Dedifferentiated amniotic fluid mesenchymal stem cell (primary cell): ENCODE data around the gene PTGR3.

Source experiments
- DNase-seq: peaks from one replicate; pipeline ENCODE4 v3.0.0-alpha.2; 2016; ENCODE audit errors: extremely low spot score

PTGR3 gene

DNA sequence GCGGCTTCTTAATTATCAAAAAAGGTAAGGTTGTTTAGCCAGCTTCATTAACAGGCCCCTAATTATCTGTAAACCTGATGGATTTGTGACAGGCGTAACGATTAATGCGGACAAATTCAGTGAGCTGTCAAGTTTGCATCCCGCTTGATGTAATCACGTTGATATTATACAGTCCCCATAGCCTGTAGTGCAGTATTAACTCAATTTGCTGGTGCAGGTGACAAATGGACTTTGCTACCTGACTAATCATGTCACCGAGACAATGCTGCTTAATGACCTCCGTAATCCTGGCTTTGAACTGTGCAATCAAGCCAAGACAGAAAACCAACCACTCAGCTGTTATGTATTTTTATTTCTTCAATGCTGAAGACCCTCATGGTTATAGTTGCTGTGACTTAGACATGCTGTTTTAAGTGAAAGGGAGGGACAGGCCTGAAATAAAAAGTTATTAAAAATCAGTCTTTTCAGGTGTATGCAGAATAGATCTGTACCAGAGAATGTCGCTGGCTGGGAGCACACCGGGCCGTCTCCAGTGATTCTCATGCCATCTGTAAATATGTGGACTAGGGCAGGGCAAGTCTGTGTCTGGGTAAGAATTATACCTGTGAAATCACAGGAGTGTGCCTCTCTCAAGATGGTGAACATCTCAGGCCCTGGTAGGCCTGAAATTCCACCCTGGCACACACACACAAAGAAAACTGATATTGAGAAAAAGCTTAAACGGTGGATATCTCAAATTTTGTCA, 6.0 kb upstream of the PTGR3 start:
- no peak for DNase-seq

DNA sequence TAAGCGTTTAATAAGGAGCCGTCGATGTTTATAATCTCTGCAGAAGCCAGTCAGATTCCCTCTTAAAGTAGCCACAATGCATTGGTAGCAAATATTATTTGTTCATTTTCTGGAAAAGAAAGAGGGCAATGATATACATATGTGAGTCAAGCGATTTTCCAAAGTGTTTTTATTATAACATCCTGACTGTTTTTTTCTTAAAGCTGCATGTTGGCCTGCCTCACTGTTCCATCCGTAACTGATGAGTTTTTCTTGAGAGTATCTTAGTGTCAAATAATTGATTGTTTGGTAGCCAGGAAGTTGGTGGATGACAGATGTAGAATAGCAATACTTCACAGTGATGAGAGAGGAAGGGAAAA, 5.4 kb upstream of the PTGR3 start:
- no peak for DNase-seq

DNA sequence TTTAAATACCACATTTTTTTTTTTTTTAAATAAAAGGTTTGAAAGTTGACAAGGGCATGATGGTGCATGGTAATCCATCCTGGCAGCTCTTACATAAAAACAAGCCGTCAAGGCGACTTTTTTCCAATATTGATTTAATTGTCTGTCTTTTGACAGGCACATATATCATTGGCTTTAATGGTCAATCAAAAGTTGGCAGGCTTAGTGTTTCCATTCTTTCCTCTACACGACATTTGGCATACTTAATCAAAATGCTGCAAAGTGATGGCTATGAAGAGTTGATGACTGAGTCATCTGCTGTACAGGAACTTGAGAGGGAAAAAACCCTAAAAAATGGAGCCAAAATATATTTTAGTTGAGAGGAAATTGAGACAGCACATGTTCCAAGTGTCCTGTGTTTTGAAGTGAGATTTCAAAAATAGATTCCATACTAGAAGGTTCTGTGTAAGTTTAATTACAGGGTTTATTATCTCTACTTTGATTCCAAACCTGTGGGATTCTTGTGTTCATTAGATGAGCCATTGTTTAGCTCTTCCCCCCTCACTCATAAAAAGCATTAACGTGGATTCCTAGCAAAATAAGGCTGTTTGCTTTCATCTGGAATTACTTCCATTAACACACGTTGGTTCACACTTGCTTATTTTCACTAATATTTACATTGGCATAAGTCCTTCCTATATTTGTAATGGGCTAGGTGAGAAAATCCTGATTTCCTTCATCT, 4.8 kb upstream of the PTGR3 start:
- no peak for DNase-seq

DNA sequence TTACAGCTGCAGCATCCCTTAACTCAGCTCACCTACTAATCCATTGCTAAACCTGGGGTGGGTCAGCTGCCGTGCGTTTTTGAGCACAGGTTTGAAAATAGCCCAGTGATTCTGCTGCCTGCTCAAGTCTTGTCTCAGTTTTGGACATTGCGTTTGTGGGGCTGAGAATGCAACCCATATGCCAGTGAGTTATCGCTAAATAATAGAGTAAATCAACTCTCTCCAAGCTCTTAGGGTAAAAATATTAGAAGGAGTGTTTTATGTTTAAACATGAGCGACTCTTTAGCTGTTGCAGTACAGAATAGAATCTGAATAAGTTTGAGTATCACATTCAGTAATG, 3.8 kb upstream of the PTGR3 start:
- DNase-seq: no peak

DNA sequence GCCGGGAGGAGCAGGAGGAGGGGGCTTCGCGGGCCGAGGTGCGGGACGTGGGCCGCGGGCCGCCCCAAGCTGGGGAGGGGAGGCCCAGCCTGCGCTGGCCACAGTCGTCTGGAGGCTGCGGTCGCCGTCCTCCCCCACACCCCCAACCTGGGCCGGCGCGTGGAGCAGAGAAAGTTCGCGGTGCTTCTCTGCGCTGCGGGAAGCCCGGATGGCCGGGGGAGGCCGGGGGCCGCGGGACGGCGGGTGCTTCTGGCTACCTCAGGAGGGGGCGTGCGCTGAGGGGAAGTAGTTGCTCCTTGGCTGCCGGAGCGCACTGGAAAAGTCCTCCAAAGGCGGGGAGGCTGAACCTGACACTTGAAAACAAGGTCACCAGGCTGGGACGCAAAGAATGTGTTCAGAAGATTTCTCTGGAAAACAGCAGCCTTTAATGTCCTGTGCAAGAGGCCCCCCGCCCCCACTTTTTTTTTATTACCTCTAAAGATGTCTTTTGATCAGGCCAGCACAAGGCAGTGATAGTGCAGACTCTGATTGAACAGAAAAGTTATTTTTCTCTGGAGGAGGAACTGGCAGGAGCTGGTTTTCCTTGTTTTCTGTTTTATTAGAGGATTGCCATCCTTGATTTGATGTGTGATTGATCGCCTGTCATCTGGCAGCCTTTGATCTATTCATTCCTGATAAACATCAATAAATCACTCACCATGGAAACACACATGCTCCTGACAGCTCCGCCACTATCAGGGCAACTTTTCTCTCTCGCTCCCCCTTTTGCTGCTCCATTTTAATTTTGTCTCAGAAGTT, 3.2 kb upstream of the PTGR3 start:
- DNase-seq: no peak

DNA sequence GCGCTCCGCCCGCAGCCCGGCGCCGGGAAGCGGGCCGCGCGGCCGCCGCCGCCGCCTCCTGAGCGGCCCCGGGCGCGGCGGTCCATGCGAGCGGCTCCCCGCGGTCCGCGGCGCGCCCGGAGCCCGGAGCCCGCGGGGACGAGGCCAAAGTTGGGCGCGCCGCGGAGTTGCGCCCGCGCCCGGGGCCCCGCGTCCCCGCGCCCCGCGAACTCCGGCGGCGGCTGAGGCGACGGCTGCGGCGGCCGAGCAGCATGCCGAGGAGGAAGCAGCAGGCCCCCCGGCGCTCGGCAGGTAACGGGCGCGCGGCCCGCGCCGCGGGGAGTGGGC, 2.6 kb upstream of the PTGR3 start:
- no peak for DNase-seq

DNA sequence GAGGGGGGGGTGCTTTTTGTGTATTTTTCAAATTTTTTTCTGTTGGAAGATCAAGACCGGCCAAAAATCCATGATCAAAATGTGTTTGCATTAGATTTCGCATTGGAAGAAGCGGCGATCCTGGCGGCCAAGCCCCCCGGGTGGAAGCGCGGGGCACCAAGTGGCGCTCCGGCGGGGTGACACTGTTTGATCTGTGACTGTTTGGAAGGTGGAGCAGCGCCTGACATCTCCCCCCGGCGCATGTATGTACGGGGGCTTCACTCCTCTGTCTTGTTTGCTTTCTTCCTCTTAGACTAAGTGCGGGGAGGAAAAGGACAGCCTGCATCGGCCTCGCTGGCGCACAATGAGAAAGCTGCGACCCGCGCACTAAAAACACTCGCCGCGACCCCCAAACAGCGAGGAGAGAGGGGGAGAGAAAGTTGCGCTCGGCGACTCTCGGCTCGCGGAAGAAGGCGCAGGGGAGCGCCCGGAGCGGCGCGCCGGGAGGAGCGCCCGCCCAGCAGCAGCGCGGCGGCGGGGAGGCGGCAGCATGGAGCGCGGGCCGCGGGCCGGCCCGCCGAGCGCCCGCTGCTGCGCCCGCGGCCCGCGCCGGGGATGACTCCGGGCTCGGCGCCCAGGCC, 2.2 kb upstream of the PTGR3 start:
- no peak for DNase-seq

DNA sequence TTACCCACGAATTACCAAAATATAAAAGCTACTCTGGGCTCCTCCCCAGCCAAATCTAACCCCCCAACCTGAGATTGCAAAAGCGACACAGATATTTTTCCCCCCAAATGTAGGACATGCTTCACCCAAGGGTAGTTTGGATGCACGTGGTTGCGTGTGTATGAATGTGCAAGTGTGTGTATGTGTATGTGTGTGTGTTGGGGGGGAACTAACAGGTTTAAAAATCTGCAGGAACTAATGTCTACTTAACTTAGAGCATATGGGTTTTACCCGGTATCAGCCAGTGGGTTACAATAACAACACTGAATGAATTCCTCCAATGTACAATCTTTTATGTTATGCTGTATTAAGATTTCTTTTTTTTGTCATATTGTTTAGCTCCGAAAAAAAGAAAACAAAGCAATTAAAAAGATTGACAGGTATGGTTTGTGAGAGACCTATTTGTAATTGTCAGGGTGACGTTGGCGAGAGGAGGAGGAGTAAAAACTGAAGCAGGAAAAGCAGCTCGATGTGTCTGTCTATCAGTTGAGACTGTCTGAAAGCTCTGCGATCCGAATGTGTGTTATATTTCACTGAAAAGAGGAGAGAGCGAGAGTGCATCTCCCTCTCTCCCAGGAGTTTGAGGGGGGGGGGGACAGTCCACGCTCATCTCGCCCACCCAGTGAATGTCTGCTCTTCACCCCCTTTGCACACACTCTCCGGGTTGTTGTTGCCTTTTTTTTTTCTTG, 1.5 kb upstream of the PTGR3 start, which contains the start of gene TSHZ1:
Gene TSHZ1, plus strand, starts transcription at position 524 of the 728 bp plus-strand sequence. CDS start 1,080 bp downstream, outside the sequence.
- DNase-seq: peak; percentile 81

DNA sequence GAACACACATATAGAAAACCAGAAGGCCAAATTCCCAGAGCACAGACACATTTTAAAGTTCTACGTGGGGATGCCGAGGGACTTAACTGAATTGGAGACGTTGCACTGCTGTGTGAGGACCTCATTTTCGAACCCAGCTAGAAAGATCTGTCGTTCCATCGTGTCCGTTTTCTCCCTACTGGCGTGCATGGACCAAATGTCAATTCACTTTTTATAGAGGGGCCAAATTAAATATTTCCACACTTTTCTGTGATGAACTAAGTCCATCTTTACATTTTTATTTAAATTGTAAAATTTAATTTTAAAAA, 966 bp upstream of the PTGR3 start:
- no peak for DNase-seq

DNA sequence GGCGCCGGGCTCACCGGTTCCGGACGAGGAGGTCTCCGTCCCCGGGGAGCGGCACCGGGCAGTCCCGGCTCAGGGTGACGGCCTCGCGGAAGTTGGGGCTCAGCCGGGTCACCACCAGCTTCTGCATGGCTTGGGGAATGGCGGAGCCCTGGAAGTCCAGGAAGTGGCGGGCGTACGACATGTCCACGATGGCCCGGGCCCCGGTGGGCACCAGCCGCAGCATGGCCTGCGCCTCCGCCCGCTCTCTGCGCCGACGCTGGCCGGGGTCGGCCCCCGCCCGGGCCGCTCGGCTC, 157 bp downstream of the PTGR3 start:
- no peak for DNase-seq

DNA sequence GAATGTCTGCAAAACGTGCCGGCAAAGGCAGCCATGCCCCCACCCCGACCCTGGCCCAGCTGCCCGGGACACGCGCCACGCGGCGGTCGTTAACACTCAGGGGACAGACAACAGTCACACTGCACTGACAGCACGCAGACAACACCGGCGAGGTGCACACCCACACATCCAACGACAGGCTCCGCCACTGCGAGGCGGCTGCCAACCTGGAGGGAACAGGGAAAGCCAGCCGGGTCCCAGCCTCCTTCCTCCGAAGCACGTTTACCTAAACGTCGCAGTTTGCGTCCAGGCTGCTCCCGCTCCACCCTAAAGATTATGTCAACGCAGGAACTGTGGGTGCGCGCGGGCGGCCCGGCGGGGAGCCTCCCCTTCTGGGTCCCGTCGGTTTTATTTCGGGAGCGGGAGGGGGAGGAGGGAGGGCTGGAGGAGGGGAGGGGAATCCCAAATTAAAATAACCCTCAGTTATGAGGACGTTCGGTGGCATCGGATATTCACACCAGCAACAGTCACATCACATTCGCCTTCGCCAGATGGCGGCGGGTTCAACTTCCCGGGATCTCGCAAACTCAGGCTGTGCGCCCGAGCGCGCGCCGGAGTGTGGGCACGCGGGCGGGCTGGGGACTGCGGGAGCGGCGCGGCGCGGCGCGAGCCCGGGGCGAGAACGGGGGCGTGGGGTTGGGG, 644 bp downstream of the PTGR3 start:
- peak; percentile 36 for DNase-seq

DNA sequence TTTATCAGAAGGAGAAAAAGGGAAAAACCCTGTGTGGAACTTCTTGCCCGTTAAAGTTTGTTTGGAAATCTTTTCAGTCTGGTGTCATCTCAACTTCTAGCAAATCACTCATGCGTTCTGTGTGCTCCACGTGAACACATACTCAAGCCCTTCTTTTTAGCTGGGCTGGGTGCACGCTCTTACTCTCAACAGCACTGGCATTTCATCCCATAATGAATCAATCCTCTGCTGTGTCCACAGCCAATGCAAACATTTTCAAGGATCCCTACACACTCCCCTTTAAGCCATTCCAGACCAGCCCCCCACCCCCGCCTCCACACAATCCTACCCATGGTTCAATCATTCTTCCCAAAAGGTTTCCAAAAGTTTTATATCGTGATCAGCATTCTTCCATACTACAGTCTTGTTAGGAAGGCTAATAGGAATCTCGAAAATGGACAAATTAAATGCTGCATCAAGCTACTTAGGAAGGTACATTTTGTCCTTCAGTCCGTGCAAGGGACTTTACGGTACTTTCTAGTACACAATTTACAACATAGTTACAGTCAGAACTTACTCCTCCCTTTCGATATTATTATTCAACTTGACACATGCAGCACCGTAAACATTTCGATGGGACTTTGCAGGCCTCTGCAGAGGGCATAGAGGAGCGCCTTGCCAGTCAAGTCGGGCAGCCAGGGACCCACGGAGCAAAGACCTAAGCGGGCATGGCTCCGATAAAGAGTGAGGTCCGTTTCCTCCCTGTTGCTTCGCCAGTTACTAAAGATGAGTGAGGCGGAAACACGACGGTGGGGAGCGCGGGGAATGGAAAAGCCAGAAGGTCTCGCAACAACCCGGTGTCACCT, 1.4 kb downstream of the PTGR3 start:
- peak; percentile 30 for DNase-seq

DNA sequence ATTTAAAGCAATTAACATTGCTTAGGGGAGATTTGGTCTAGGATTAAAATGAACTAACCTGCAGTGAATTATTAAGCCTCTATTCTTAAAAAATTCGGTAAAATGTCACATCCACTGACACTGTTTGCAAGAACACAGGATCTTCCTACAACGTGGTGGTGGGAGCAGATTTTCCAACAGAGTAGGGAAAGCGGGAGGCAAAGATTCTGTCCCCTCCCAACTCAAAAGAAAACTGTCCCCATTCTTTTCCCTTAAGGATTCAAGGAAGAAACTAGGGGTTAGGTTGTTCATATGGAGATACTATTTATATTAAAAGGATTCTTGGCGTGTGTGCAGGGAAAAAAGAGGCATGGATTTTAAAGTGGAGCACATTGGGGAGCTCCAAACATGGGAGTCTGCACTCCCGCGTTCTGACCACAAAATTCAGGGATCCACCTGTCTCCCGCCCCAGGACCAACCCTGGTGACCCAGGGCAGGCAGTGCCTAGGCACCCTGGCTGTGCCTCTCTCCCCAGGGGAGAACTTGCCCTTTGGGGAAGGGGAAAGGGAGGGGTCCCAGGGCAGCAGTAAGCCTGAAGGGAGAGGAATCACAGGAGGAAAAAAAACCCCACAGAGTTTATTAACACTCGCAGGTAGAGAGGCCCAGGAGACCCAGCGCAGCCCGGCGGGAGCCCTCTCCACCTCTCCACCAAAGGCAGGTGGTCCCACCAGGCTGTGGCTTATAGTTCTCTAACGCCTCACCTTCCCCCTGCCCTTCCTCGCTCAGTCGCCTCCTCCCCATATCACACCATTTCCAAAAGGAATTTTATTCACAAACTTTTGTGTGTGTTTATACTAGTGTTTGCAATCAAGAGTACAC, 2.3 kb downstream of the PTGR3 start:
- no peak for DNase-seq

DNA sequence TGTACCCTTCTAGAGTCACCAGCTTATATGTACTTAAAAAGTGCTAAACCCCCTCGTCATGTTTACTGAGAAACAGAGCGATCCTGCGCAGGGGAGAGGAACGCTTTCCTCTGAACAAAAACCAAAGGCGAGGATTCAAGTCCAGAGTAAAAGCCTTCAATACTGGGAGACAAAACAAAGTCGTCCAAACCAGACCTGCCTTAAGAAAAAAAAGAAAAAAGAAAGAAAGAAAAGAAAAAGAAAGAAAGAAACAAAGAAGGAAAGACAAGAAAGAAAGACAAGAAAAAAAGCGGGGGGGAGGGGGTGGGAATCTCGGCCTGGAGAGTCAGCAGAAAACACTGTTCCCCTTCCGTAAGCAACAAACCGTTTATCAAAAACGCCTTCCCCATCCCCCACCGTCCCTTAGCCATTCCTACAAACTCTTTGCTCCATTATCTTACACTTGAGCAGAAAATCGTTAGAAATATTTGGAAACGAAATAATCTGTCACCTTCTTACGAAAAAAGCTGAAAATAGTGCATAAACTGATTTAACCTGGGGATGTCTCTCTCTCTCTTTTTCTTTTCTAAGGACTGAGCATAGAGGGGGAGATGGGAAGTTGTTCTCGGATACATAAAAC, 3.3 kb downstream of the PTGR3 start:
- no peak for DNase-seq

DNA sequence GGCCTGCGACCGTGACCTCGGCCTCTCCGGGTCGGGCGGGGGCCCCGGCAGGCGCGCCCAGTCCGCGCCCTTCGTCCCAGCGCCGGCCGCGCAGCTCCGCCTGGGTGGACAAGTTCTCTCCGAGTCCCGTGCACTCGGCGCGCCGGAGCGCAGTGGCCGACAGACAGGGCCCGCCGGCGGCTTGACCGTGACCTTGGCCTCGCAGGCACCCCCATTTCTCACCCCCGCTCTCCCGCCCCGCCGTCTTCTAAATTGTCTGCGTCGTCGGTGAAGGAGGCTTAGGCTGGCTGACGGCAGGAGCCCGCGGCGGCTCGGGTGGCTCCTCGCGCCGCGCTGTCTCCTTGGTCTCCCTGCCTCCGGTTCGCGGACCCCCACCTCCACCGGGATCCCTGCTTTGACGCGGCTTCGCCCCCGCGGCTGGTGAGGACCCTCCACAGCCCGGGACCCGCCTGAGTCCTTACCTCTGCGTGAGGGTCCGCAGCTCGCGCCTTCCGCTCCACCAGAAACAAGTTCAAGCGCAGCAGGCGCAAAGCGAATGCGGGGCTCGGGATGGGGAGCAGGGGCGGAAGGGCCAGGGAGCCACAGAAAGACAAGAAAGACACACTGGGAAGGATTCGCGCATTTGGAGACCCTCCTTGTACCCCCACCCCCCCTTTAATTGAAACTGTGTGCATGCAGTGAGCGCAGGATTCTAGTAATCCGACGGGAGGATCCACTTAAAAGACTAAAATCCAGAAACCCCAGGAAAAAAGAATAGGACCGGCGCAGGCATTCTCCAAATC, 4.0 kb downstream of the PTGR3 start:
- DNase-seq: no peak

DNA sequence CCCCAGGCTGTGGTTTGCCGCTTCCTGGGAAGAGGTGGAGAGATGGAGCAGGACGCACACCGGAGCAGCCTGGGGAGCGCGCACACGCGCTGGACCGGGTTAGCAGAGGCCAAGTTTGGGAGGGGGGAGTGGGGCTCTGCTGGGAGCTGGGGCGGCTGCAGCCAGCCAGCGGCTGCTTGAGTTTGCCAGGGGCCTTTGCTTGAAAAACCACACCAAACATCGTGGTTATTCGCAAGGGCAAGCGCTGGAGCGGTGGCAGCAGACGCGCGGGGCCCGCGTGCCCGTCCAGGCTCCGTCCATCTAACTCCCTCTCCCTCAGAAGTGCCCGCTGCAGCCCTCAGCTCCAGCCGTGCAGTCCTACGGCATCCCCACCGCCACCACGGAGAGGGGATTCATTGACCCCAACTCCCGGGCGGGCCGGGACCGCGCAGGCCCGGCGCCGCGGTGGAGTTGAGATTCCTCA, 4.6 kb downstream of the PTGR3 start:
- no peak for DNase-seq

DNA sequence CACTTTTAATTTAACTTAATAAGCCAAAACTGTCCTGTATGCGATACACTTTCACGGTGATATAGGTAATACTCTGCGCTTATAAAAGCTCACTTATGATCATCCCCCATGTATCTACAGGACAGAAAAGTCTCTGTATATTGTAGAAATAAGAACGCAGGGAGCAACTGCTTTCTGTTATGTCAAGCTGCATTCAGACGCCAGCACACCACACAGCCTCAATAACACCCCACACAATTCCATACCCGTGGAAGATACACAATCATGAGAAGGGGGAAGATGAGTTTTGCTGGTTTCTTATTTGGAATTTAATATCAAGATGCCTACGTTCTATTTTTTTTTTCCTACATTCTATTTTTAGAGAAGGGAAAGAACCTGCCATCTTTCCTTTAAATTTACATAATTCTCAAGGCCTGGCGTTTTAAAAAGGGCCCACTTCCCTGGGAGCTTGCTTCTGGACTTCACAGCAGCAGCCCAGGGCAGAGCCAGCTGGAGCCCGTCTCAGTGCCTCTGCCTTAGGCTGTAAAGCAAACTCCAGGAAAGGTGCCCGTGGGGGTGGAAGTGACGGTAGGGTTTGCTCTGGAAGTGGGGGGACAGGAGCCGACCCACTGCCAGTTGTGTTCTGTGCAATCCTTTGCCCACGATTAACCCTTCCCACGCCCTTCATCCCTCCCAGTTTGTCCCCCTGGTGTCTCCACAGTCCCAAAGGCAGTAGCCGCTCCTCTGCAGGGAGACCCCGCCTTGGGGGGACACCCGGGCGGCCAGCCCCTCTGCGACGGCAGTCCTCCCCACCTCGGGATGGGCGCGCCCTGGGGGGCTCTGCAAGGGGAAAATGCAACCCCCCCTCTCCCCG, 5.3 kb downstream of the PTGR3 start:
- no peak for DNase-seq
